MM.1S (cell line): ENCODE measurements around the gene HOXC9.

ENCODE experiments used
- CTCF ChIP-seq: fragments of 300-600 bp; sonication (generic); IDR thresholded peaks from 2 replicates; pipeline ENCODE4 v1.5.1; 2016; ENCODE audit warnings: antibody characterized with exemption, low read length, mixed read lengths
- EZH2 ChIP-seq: fragments of 300-600 bp; sonication (generic); optimal IDR thresholded peaks from 2 replicates; pipeline ENCODE3; 2017; ENCODE audit warnings: low read depth, mild to moderate bottlenecking, antibody characterized with exemption, low read length, mixed read lengths

- no peak for TF ChIP-seq CTCF
- TF ChIP-seq EZH2: no peak
Measured at GRCh38 chr12:53967421-53967925, 32.5 kb upstream of the HOXC9 start.
